Measurements from ENCODE around the gene NRCAM. TPM values are rescaled to one million over a fixed set of nuclear protein-coding genes. Genes with fewer than 3 reads are reported as not detected.

NRCAM gene
- total RNA-seq, 1 experiment from 2014 or later: 45.7 TPM

DNA sequence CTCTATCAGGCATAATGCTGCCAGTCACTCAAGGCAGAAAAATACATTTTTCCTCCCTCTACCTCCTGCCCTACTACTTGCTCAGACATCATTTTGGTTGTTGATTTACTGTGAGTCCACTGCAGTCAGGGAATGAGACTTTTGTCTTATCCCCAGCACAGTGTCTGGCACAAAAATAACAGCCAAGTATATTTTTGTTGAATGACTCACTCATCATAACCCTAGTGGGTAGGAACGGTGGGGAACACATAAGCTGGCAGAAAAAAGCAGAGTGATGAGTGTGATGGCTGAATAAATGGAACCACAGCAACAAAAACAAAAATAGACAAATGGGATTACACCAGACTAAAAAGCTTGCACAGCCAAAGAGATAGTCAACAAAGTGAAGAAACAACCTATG, 260.2 kb downstream of the NRCAM start:
- H3K27ac ChIP-seq (ENCODE audit: low read depth, low read length, poor library complexity, severe bottlenecking): no peak overlapping the region
- no peak overlapping the region for H3K4me3 ChIP-seq (ENCODE audit: low read depth, low read length, poor library complexity, severe bottlenecking)
- intact Hi-C loops (cut with micrococcal nuclease; ENCODE audit: unreplicated experiment): no loop called here
- ChIA-PET CTCF (no interaction called here), POLR2A (ENCODE audit: low non-redundant PET) (no interaction called here)
- DNase-seq (ENCODE audit: low spot score): no peak
- TF ChIP-seq, protein P1, sequence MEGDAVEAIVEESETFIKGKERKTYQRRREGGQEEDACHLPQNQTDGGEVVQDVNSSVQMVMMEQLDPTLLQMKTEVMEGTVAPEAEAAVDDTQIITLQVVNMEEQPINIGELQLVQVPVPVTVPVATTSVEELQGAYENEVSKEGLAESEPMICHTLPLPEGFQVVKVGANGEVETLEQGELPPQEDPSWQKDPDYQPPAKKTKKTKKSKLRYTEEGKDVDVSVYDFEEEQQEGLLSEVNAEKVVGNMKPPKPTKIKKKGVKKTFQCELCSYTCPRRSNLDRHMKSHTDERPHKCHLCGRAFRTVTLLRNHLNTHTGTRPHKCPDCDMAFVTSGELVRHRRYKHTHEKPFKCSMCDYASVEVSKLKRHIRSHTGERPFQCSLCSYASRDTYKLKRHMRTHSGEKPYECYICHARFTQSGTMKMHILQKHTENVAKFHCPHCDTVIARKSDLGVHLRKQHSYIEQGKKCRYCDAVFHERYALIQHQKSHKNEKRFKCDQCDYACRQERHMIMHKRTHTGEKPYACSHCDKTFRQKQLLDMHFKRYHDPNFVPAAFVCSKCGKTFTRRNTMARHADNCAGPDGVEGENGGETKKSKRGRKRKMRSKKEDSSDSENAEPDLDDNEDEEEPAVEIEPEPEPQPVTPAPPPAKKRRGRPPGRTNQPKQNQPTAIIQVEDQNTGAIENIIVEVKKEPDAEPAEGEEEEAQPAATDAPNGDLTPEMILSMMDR (conservative IDR thresholded peaks at IDR 0.05; ENCODE audit: low read depth, low read length): no peak
- no peak for TF ChIP-seq EZH2 (IDR thresholded peaks at IDR 0.05; ENCODE audit: borderline replicate concordance, low read depth, low read length, poor library complexity, severe bottlenecking)
- H3K36me3 ChIP-seq (ENCODE audit: insufficient read depth, low read length, poor library complexity, severe bottlenecking): no peaks in the 10 kb centered on the region
- H3K4me1 ChIP-seq (ENCODE audit: insufficient read depth, low read length, poor library complexity, severe bottlenecking): peaks cover 12% of the 10 kb centered on the region
- H3K27me3 ChIP-seq (replicated peaks; ENCODE audit: insufficient read depth, low read depth, low read length, poor library complexity): no peaks in the 10 kb centered on the region
- H3K9me3 ChIP-seq (ENCODE audit: low read depth, low read length, poor library complexity, severe bottlenecking): no peaks in the 10 kb centered on the region
- BruUV-seq (replicated peaks): no TSS peak

DNA sequence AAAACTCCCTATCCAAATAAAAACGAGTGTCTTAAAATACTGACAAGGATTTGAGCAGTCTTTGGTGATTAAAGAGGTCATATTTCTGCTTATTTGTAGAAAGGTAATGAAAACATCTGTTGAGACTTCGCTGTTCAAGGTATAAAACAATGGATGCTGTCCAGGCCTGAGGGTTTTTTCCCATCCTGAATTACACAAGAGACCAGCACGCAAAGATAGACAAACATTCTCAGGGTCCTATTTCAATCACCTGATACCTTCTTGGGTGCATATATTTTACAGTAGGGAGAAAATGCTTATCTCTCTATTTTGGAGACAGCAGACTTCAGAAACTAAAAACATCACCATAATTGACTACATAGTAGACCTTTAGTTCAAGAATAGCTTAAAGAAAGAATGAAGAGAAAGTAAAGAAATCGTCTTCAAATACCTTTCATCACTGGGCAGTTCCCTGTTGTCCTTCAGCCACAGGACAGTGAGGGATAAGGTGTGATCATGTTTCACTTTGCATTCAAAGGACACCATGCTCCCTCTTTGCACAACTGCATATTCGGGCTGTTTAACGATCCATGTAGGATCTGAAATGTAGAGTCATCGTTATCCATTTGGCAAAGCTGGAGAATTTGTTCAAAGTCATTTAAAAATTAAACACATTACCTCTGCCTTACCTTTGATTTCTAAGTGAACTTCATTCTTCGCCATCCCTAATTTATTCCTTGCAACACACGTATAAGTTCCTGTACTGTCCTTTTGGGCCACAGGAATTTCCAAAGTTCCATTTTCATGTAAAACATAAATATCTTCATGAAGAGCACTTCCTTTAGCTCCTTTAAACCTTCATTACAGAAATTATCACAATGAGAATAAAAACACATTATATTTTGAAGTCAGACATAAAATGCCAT, 262.4 kb downstream of the NRCAM start:
- intact Hi-C loops (cut with micrococcal nuclease; ENCODE audit: unreplicated experiment): no loop called here
- BruUV-seq (replicated peaks): no TSS peak
- no peak for TF ChIP-seq EZH2 (IDR thresholded peaks at IDR 0.05; ENCODE audit: borderline replicate concordance, low read depth, low read length, poor library complexity, severe bottlenecking)
- TF ChIP-seq, protein P1 (conservative IDR thresholded peaks at IDR 0.05; ENCODE audit: low read depth, low read length): no peak
- Histone ChIP-seq H3K27me3 (replicated peaks; ENCODE audit: insufficient read depth, low read depth, low read length, poor library complexity) (no peaks in the 10 kb centered on the region), H3K36me3 (ENCODE audit: insufficient read depth, low read length, poor library complexity, severe bottlenecking) (no peaks in the 10 kb centered on the region), H3K9me3 (ENCODE audit: low read depth, low read length, poor library complexity, severe bottlenecking) (no peaks in the 10 kb centered on the region), H3K4me1 (ENCODE audit: insufficient read depth, low read length, poor library complexity, severe bottlenecking) (peaks cover 12% of the 10 kb centered on the region), H3K27ac (ENCODE audit: low read depth, low read length, poor library complexity, severe bottlenecking) (no peak overlapping the region), H3K4me3 (ENCODE audit: low read depth, low read length, poor library complexity, severe bottlenecking) (no peak overlapping the region)
- ChIA-PET CTCF (no interaction called here), POLR2A (ENCODE audit: low non-redundant PET) (no interaction called here)
- DNase-seq (ENCODE audit: low spot score): no peak

DNA sequence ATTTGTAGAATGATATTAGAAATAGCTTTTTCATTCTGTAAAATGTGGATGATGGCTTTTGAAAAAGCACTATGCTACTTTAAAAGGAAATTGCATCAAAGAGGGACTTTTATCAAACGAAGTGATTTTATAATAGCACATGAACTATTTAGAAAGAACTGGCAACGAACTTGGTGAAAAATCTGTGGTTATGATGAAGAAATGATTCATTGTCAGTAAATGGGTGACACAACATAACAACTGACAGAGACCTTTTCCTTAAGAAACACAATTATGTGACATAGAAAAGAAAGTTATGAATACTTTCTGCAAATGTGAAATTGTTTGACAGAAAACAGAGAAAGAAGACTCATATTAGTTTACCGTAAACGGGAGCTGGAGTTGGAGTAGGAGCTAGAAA, 265.3 kb downstream of the NRCAM start:
- no peaks in the 10 kb centered on the region for H3K27me3 ChIP-seq (replicated peaks; ENCODE audit: insufficient read depth, low read depth, low read length, poor library complexity)
- TF ChIP-seq, protein P1 (conservative IDR thresholded peaks at IDR 0.05; ENCODE audit: low read depth, low read length): no peak
- no peak for TF ChIP-seq EZH2 (IDR thresholded peaks at IDR 0.05; ENCODE audit: borderline replicate concordance, low read depth, low read length, poor library complexity, severe bottlenecking)
- ChIA-PET CTCF (no interaction called here), POLR2A (ENCODE audit: low non-redundant PET) (no interaction called here)
- no peaks in the 10 kb centered on the region for H3K4me1 ChIP-seq (ENCODE audit: insufficient read depth, low read length, poor library complexity, severe bottlenecking)
- H3K4me3 ChIP-seq (ENCODE audit: low read depth, low read length, poor library complexity, severe bottlenecking): no peak overlapping the region
- intact Hi-C loops (cut with micrococcal nuclease; ENCODE audit: unreplicated experiment): no loop called here
- no peaks in the 10 kb centered on the region for H3K36me3 ChIP-seq (ENCODE audit: insufficient read depth, low read length, poor library complexity, severe bottlenecking)
- no peaks in the 10 kb centered on the region for H3K9me3 ChIP-seq (ENCODE audit: low read depth, low read length, poor library complexity, severe bottlenecking)
- no peak overlapping the region for H3K27ac ChIP-seq (ENCODE audit: low read depth, low read length, poor library complexity, severe bottlenecking)
- no TSS peak for BruUV-seq (replicated peaks)
- no peak for DNase-seq (ENCODE audit: low spot score)

Data from A673 (cell line).